ENCODE measurements around the gene TSPAN31. TPM values are rescaled to one million over a fixed set of nuclear protein-coding genes. Genes with fewer than 3 reads are reported as not detected.

Gene TSPAN31
- total and polyA plus RNA-seq, 8 donors = 12.2 to 29.8 (median 14.5) TPM

DNA sequence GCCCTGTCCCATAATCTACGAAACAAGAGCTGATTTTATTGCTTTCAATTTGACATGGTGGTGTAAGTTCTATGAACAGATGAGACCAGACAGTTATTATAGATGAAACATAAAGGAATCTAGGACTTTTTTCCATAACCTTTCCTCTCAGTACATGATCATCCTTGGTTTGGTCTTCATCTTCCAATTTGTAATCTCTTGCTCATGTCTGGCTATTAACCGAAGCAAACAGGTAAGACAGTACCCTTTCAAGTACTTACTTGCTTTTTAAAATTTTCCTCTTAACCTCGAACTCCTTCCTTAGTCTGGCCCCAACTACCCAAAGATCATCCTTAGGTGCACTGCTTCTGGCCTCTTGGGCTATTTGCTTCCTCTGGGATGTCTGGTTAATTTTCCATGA lies 1.2 kb downstream of the TSPAN31 start:
- no peaks in the 10 kb centered on the region for H3K27me3 ChIP-seq
- H3K4me3 ChIP-seq = peak overlapping the region in 1 of 4 donors; percentile 65
- no peak for DNase-seq
- H3K36me3 ChIP-seq = peaks cover 0 to 25% (median 14%) of the 10 kb centered on the region in 3 donors
- FAIRE-seq = no peak
- WGBS, 2 donors = 73 to 87% methylated on average over 3 of the region's 3 CpGs
- intact Hi-C loops (cut with DNase I) = no loop called here
- no peak for ATAC-seq
- peaks cover 0 to 10% (median 0%) of the 10 kb centered on the region in 3 donors for H3K4me1 ChIP-seq
- TF ChIP-seq, protein P1, sequence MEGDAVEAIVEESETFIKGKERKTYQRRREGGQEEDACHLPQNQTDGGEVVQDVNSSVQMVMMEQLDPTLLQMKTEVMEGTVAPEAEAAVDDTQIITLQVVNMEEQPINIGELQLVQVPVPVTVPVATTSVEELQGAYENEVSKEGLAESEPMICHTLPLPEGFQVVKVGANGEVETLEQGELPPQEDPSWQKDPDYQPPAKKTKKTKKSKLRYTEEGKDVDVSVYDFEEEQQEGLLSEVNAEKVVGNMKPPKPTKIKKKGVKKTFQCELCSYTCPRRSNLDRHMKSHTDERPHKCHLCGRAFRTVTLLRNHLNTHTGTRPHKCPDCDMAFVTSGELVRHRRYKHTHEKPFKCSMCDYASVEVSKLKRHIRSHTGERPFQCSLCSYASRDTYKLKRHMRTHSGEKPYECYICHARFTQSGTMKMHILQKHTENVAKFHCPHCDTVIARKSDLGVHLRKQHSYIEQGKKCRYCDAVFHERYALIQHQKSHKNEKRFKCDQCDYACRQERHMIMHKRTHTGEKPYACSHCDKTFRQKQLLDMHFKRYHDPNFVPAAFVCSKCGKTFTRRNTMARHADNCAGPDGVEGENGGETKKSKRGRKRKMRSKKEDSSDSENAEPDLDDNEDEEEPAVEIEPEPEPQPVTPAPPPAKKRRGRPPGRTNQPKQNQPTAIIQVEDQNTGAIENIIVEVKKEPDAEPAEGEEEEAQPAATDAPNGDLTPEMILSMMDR (IDR thresholded peaks at IDR 0.05) = no peak
- no peaks in the 10 kb centered on the region for H3K9me3 ChIP-seq
- H3K27ac ChIP-seq = no peak overlapping the region

DNA sequence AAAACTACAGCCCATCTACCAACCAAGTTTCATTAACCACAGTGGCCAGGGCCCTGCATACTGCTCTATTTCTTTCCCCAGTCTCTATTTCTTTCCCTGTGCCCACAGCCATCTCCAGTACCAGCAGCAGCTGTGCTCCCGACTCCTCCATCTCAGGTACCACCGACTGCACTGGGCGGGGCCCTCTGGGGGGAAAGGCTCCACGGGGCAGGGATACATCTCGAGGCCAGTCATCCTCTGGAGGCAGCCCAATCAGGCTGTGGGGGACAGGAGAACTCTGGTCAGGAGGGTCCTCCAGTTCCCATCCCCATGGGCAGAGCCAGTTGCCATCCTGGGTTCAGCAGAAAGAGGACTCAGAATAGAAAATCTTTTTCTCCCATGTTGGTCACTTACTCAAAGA lies 4.2 kb downstream of the TSPAN31 start:
- no peak for FAIRE-seq
- WGBS, 2 donors = 89 to 92% methylated on average over 5 of the region's 5 CpGs
- H3K27ac ChIP-seq = no peak overlapping the region
- no peak overlapping the region for H3K4me3 ChIP-seq
- TF ChIP-seq, protein P1 (IDR thresholded peaks at IDR 0.05) = no peak
- H3K9me3 ChIP-seq = no peaks in the 10 kb centered on the region
- DNase-seq = no peak
- H3K36me3 ChIP-seq = peaks cover 0 to 25% (median 14%) of the 10 kb centered on the region in 3 donors
- no peak for ATAC-seq
- H3K4me1 ChIP-seq = peaks cover 0 to 18% (median 9%) of the 10 kb centered on the region in 3 donors
- intact Hi-C loops (cut with DNase I) = no loop called here
- no peaks in the 10 kb centered on the region for H3K27me3 ChIP-seq

DNA sequence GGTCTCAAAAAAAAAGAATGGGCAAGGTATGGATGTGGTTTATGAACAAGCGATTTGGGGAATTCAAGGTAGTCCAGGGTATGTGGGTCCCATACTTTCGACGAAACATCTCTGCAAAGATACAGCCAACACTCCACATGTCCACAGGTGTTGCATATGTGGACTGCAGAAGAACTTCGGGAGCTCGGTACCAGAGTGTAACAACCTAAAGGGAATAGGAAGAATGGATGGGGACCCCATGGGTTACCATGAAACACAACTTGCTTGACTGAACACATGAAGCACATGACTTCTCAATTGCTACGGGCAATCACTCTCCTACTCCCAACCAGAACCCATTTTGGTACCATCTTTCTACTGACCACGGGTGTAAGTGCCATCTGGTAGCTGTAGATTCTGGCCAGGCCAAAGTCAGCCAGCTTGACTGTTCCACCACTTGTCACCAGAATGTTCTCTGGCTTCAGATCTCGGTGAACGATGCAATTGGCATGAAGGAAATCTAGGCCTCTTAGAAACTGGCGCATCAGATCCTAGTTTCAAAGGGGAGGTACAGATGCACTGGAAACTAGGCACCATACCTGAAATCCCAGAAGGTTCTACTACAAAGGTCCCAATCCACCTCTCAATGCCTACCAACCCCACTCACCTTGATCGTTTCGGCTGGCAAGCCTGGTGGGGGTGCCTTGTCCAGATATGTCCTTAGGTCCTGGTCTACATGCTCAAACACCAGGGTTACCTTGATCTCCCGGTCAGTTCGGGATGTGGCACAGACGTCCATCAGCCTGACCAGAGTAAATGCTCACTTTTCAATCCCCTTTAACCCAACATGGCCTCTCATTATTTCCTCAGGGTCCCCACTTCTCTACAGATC lies 6.0 kb downstream of the TSPAN31 start:
- 83% methylated on average over 15 of the region's 15 CpGs for whole genome bisulfite sequencing, 2 donors
- DNase-seq = no peak
- intact Hi-C loops (cut with DNase I) = no loop called here
- ATAC-seq = no peak
- no peak for FAIRE-seq
- no peaks in the 10 kb centered on the region for H3K27me3 ChIP-seq
- peak overlapping the region in 3 of 4 donors; percentile 73 to 77 (median 74) for H3K4me3 ChIP-seq
- peak overlapping the region in 2 of 4 donors; percentile 74 to 89 for H3K27ac ChIP-seq
- H3K36me3 ChIP-seq = peaks cover 0 to 25% (median 14%) of the 10 kb centered on the region in 3 donors
- peaks cover 0 to 14% (median 9%) of the 10 kb centered on the region in 3 donors for H3K4me1 ChIP-seq
- no peaks in the 10 kb centered on the region for H3K9me3 ChIP-seq
- TF ChIP-seq, protein P1 (IDR thresholded peaks at IDR 0.05) = no peak

DNA sequence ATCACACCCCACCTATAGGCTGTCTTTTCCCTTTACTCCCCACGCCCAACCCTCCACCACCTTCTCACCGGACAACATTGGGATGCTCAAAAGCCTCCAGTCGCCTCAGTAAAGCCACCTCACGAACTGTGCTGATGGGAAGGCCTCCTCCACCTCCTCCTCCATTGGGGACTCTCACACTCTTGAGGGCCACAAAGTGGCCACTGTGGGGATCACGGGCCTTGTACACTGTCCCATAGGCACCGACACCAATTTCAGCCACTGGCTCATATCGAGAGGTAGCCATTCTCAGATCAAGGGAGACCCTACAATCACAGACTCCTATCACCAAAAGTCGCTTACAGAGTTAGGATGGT lies 6.6 kb downstream of the TSPAN31 start:
- 10 to 15% methylated on average over 8 of the region's 8 CpGs for WGBS, 2 donors
- H3K36me3 ChIP-seq = peaks cover 0 to 25% (median 14%) of the 10 kb centered on the region in 3 donors
- peaks cover 0 to 13% (median 12%) of the 10 kb centered on the region in 3 donors for H3K4me1 ChIP-seq
- ATAC-seq (no peak), FAIRE-seq (no peak), DNase-seq (peak in 1 of 6 donors; percentile 36)
- no peaks in the 10 kb centered on the region for H3K9me3 ChIP-seq
- peak overlapping the region in 3 of 4 donors; percentile 74 to 89 (median 78) for H3K27ac ChIP-seq
- intact Hi-C loops (cut with DNase I) = no loop called here
- TF ChIP-seq, protein P1 (IDR thresholded peaks at IDR 0.05) = no peak
- H3K4me3 ChIP-seq = peak overlapping the region; percentile 31 to 77 (median 74)
- no peaks in the 10 kb centered on the region for H3K27me3 ChIP-seq

Data from pancreas (tissue), 10 donors.